ENCODE results near the gene RAE1.

The RAE1 gene

GRCh38 chr20:57351042-57351783 lies at the start of gene RAE1:
TSS of gene RAE1 (plus strand) at chr20:57351255. CDS start at chr20:57354039, 2,784 bp downstream.
- DNase-seq, result peak; percentile 87

DNA sequence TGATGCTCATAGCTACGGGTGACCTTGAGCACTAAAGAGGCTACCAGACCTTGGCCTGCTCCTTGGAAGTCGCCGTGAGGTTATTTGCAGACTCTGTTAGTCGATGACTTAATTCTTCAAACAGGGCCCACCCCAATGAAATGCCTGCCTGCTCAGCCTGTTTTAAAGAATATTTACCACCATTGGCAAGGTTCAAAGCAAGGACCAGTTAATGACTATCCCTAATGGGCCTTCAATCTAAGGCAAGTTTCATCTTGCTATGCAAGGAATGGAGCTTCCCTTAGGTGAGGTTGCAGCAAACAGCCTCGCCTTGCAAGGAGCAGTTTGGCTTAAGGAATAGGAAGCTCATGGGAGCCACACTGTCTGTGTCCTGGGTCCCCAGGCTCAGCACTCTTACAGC lies 44.3 kb upstream of the RAE1 start:
- DNase-seq, result no peak

- no peak for DNase-seq
Observed at GRCh38 chr20:57308451-57309271, 42.4 kb upstream of the RAE1 start.

DNA sequence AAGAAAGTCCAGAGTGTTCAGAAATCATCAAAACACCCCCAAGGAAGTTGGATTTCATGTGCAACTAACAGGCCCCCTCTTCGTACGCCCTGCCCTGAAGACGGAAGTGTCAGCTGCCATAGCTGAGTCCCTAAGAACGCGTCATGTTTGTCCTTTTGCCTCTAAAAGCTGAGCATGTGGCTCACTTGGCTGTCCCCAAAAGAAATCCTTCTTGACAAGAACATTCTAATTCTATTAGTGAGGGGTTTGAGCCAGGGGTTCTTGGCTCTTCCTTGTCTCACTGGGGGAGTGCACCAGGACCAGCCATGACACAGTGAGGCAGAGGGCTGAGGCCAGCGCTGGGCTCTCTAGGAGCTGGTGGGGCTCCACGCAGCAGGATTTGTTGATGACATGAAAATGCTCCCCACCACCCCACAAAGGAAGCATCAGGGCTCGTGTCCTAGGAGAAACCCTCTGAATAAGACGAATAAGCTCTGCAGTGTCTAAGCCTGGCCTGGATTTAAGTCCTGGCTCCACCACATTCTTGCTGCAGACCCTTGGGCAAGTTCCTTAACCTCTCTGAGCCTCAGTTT lies 41.4 kb upstream of the RAE1 start:
- DNase-seq, result no peak

DNA sequence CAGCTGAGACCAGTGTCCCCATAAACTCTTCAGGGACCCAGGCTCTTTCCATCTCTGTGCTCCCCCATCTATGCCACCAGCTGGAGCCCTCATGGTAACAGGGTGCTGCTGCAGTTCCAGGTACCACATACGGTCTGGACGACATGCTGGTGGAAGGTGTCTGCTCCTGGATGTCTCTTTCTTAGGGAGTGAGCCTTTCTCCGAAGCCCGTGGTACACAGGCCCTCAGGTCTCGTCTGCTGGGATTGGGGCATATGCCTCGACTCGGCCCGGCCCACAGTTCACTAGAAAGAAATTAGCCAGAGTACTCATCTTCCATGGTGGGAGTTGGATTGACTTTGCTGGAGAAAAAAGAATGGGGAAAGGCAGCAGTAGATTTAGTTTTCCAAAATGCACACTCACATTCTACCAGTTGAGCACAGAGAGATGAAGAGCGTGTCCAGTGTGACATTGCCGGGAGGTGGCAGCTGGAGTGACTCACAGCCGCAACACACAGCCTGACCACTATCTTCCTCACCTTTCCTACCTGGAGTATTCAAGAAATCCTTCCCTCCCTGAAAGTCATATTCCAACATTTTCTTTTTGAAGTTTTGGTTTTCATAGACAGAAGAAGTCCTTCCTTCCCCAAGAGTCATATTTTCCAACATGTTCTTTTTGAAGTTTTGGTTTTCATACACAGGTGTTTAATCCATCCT lies 40.1 kb upstream of the RAE1 start:
- DNase-seq, result no peak

- no peak for DNase-seq
Observed at GRCh38 chr20:57312138-57312537, 38.9 kb upstream of the RAE1 start.

DNA sequence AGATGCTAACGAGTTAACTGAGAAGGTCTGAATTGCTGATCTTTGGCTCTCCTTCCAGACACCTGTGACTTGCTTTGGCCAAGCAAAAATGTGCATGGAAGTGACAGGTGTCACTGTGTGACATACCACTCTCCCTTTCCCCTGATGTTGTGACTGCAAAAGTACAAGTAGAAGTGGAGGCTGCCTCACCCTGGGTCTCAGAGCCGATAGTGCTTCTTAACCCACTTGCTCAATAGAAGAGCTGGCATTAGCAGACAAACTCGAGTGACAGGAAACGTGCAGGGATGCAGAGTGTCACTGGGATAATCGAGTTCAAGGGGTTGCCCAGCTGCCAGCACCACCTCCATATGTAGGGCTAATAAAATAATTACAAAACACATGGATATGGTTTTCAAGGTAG lies 37.8 kb upstream of the RAE1 start:
- no peak for DNase-seq

DNA sequence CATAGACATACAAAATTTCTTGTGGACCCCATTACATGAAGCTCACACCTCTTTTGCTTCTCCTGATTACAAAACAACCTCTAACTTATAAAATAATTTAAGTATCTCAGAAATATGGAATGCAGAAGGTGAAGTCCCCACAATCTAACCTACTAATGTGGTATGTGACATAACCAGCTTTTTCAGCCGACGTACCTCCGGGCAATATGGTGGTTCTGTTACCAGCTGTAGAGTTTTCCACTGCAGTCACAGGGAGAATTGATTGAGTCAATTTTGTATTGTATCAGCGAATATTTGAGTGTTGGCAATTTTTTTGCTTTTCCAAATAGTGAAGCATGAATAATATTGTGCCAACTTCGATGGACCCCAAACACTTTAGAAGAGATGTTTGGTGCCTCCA lies 37.1 kb upstream of the RAE1 start:
- no peak for DNase-seq

DNA sequence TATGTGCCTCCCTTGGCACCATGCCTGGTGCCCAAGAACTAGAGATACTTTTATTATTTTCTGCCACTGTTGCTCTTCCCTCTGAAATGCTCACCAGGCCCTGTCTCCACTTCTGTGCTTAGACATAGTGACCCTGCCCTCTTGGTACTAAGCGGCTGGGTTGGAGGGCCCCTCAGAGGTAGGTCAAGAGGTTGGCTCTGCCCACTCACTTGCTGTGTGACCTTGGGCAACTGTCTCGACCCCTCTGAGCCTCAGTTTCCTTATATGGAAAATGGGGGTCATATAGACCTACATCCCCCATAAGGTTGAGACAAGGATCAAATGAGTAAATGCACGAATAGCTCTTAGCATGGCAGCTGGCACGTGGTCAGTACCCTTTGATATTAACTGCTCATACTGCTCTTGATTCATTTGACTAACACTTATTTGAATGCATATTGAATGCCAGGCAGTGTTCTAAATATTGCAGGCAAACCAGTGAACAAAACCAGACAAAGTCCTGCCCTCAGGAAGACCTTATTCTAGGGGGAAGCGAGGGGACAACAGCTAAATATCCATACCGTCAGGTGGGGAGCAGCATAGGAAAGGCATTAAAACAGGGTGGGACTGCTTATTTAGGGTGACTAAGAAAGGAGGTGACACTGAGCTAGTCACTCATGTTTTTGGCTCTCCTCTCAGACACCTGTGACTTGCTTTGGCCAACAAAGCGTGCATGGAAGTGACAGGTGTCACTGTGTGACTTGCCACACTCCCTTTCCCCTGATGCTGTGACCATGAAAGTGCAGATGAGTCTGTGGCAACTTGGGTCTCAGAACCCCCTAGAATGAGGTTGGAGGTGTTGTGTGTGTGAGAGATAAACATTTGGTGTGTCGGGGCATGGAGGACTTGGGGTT lies 35.7 kb upstream of the RAE1 start:
- DNase-seq, result no peak

DNA sequence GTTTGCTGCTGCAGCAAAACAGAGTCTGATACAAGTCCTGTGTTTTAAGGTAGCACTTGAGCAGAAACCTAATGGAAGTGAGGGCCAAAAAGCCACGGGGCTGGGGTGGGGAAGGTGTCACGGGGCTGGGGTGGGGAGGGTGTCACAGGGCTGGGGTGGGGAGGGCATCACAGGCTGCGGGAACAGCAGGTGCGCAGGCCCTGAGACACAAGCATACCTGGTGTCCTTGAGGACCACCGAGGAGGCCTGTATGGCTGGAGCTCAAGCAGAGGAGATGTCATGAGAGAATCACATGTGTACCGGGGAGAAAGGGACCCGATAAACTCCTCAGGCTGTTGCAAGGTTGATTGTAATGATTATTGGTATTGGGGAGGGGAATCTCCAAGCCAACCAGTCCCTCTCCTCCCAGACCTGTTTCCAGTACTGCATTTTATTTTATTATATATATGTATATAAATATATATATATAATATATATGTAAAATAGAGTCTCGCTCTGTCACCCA lies 35.0 kb upstream of the RAE1 start:
- no peak for DNase-seq

DNA sequence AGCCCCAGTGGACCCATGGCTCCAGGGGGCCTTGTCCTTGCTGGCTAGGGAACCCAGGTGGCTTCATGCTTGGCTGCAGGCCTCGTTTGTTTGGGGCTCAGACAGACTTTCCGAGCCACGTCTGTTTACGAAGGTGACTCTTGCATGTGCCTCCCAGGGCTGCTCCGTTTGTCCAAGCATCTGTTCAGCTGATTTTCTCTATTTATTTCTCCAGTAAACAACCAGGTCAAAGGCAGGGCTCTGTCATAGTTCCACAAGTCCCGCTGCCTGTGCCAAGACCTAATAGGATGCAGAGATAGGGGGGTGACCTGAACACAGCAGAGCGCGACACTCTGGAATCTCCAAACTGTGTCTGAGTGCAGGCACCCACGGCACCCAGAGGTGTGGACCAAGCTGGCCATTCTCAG lies 34.3 kb upstream of the RAE1 start:
- DNase-seq, result no peak

DNA sequence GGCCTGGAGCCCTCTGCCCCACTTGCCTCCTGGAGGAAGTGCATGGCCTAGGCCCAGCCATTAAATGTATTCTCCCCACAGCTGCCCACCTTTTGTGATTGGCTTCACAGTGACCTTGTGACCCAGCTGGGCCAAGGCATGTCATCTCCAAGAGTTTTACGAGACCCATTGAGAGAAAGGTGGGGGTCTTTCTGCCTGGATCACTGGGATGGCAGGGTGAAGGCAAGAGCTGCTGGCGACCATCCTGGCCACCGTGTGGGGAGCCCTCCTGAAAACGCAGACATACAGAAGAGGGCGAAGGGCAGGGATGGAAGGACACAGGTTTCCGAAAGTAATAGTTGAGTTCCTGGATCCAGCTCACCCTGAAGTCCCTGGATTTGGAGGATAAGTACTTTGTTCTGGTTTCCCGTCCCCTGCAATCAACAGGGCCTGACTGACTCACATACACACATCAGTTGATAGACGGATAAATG lies 33.7 kb upstream of the RAE1 start:
- DNase-seq, result no peak

- DNase-seq, result no peak
Observed at GRCh38 chr20:57317789-57318371, 33.2 kb upstream of the RAE1 start.

DNA sequence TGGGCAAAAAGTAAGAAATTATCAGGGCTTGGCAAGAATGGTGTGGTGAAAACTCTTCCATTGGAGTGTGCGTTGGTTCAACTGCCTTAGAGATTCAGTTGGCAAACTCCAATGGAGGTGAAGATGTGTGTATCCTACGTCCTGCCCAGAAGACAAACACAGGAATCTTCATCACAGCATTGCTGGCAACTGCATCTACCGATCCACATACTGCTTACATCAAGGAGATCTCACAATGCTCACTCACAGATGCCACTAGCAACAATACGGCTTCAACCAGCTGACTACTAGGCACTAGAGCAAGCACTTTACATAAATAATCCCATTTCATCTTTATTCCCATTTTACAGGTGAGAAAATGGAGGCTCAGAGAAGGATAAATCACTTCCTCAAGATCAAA lies 31.5 kb upstream of the RAE1 start:
- no peak for DNase-seq

DNA sequence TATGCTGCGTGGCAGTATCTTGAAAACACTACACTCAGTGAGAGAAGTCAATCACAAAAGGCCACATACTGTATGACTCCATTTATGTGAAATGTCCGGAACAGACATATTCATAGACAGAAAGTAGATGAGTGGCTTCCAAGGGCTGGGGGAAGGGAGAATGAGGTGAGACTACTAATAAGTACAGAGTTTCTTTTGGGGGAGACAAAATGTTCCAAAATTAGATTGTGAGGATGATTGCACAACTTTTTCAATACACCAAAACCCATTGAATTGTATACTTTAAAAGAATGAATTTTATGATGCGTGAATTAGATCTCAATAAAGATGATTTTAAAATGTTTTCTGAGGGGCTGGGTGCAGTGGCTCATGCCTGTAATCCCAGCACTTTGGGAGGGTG lies 30.7 kb upstream of the RAE1 start:
- DNase-seq, result no peak

- no peak for DNase-seq
Observed at GRCh38 chr20:57321142-57321541, 29.9 kb upstream of the RAE1 start.

DNA sequence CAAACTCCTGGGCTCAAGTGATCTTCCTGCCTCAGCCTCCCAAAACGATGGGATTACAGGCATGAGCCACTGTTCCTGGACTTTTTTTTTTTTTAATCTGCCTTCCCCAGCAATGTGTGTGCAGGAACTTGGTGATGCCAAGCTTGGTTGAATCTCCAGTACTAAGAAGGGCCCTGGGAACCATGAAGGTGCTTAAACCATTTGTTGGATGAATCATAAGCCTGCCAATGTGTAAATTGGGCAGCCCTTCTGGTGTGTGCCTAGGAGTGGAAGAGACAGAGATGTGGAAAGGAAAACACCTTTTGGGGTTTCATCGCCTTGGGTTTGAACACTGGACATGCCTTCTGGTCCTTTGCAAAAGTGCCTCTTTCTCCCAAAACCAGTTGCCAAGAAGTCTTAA lies 28.6 kb upstream of the RAE1 start:
- peak; percentile 59 for DNase-seq

- peak; percentile 89 for DNase-seq
Observed at GRCh38 chr20:57323034-57323433, 28.0 kb upstream of the RAE1 start.

DNA sequence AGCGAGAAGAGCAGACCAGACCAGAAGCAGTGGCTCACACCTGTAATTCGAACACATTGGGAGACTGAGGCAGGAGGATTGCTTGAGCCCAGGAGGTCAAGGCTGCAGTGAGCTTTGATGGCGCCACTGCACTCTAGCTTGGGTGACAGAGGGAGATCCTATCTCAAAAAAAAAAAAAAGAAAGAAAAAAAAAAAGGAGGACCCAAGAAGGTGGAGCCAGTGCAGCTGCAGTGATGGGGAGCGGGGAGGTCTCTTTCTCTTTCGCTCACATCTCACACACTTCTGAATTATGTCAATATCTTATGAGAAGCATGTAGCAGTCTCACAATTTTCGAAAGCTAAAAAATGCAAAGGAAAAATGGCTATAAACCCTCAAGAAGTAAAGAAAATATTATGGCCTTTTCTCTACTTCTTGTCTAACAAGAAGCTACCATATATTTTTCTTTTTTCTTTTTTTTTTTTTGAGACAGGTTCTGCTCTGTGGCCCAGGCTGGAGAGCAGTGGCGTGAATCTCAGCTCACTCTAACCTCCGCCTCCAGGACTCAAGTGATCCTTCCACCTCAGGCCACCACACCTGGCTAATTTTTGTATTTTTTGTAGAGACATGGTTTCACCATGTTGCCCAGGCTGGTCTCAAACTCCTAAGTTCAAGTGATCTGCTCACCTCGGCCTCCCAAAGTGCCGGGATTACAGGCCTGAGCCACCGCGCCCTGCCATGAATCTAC lies 25.3 kb upstream of the RAE1 start:
- no peak for DNase-seq

- peak; percentile 18 for DNase-seq
Observed at GRCh38 chr20:57326667-57327455, 24.2 kb upstream of the RAE1 start.
